ENCODE data around the gene TRMT61B. TPM values are rescaled to one million over a fixed set of nuclear protein-coding genes. Genes with fewer than 3 reads are reported as not detected.

Gene TRMT61B
- total and polyA plus RNA-seq, 9 of the 15 experiments (the other 6 are each of a cell fraction or from before 2014, with no cell fraction given), result 13.2 to 28.3 (median 19.5) TPM

DNA sequence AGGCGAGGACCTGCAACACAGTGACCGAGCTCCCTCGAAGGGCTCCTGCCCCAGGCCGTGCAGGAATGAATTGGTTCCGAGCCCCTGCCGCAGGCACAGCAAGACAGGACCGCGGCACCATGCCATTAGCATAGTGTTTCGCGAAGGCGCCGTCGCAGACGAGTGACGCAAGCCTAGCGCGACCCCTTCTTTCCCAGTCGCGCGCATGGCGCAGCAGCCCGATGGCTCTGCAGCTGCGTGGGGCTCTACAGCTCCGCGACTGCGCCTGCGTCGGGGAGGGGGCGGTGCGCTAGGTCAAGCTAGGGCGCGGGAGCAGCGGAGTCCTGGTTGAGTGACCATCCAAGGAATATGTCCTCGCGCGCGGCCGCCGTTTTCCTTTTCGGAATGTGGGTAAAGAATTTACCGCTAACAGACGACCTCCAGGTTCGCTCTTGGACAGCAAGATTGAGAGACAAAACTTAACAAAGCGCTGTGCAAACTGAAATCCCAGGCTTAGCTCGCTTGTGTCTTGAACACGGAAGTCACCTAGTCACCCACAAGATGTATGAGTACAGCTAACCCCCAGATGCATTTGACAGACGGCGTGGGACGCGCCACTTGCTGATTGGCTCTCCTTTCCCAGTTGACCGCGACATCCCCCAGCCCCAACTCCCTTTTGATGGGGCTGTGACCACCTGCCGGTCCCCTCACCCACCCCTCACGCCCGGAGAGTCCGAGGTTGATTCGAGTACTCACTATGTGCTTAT, at the start of gene TRMT61B (continued):
- TF ChIP-seq MTA1 (IDR thresholded peaks at IDR 0.05; ENCODE audit: borderline replicate concordance) (peak; percentile 100), NBN (IDR thresholded peaks at IDR 0.05; ENCODE audit: low read depth) (peak; percentile 80; the same call in 1 of the 2 replicates), PHF20 (IDR thresholded peaks at IDR 0.05; ENCODE audit: partially characterized antibody) (peak; percentile 99), C11orf30 (IDR thresholded peaks at IDR 0.05; ENCODE audit: low read depth) (peak; percentile 100), ZNF699 (CRISPR knock-in tag; IDR thresholded peaks at IDR 0.05; ENCODE audit: insufficient replicate concordance) (no peak), SP2 (IDR thresholded peaks at IDR 0.05; ENCODE audit: extremely low read depth, low read depth, low read length, poor library complexity, severe bottlenecking) (no peak), STAG1 (CRISPR knock-in tag; IDR thresholded peaks at IDR 0.05; ENCODE audit: borderline replicate concordance) (no peak), ZNF239 (CRISPR knock-in tag; IDR thresholded peaks at IDR 0.05) (no peak), PML (IDR thresholded peaks at IDR 0.05; ENCODE audit: low read length) (peak; percentile 71; the same call in 1 of the 2 replicates), GTF2A2 (tag; IDR thresholded peaks at IDR 0.05) (no peak), HMG20A (CRISPR knock-in tag; conservative IDR thresholded peaks at IDR 0.05) (no peak), NR2C1 (IDR thresholded peaks at IDR 0.05) (peak; percentile 56), NR2C1 (tag; IDR thresholded peaks at IDR 0.05) (peak; percentile 74), NFE2L1 (tag; IDR thresholded peaks at IDR 0.05; ENCODE audit: borderline replicate concordance, low read depth) (no peak), GATAD2A (IDR thresholded peaks at IDR 0.05) (0 out of 2 replicates have a peak, but pooled peaks have one; percentile 38), TSC22D4 (tag; IDR thresholded peaks at IDR 0.05) (no peak), SIX5 (IDR thresholded peaks at IDR 0.05; ENCODE audit: borderline replicate concordance in 1 of 2, insufficient read depth in 1 of 2, low read depth in 1 of 2, low read length in 2 of 2) (peak; percentile 46 to 68; a peak in 3 of 4 replicates), ATF7 (IDR thresholded peaks at IDR 0.05) (peak; percentile 85), KDM2B (CRISPR knock-in tag; IDR thresholded peaks at IDR 0.05) (peak; percentile 75; the same call in 1 of the 2 replicates)
- TF ChIP-seq, protein P1, sequence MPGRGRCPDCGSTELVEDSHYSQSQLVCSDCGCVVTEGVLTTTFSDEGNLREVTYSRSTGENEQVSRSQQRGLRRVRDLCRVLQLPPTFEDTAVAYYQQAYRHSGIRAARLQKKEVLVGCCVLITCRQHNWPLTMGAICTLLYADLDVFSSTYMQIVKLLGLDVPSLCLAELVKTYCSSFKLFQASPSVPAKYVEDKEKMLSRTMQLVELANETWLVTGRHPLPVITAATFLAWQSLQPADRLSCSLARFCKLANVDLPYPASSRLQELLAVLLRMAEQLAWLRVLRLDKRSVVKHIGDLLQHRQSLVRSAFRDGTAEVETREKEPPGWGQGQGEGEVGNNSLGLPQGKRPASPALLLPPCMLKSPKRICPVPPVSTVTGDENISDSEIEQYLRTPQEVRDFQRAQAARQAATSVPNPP (IDR thresholded peaks at IDR 0.05; ENCODE audit: borderline replicate concordance, insufficient read depth, insufficient read length), result no peak
- TF ChIP-seq, protein P2, sequence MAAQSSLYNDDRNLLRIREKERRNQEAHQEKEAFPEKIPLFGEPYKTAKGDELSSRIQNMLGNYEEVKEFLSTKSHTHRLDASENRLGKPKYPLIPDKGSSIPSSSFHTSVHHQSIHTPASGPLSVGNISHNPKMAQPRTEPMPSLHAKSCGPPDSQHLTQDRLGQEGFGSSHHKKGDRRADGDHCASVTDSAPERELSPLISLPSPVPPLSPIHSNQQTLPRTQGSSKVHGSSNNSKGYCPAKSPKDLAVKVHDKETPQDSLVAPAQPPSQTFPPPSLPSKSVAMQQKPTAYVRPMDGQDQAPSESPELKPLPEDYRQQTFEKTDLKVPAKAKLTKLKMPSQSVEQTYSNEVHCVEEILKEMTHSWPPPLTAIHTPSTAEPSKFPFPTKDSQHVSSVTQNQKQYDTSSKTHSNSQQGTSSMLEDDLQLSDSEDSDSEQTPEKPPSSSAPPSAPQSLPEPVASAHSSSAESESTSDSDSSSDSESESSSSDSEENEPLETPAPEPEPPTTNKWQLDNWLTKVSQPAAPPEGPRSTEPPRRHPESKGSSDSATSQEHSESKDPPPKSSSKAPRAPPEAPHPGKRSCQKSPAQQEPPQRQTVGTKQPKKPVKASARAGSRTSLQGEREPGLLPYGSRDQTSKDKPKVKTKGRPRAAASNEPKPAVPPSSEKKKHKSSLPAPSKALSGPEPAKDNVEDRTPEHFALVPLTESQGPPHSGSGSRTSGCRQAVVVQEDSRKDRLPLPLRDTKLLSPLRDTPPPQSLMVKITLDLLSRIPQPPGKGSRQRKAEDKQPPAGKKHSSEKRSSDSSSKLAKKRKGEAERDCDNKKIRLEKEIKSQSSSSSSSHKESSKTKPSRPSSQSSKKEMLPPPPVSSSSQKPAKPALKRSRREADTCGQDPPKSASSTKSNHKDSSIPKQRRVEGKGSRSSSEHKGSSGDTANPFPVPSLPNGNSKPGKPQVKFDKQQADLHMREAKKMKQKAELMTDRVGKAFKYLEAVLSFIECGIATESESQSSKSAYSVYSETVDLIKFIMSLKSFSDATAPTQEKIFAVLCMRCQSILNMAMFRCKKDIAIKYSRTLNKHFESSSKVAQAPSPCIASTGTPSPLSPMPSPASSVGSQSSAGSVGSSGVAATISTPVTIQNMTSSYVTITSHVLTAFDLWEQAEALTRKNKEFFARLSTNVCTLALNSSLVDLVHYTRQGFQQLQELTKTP (IDR thresholded peaks at IDR 0.05; ENCODE audit: low read depth in 1 of 2, partially characterized antibody in 2 of 2), result peak in 1 of 2 experiments; percentile 81
- TF ChIP-seq, protein P3, sequence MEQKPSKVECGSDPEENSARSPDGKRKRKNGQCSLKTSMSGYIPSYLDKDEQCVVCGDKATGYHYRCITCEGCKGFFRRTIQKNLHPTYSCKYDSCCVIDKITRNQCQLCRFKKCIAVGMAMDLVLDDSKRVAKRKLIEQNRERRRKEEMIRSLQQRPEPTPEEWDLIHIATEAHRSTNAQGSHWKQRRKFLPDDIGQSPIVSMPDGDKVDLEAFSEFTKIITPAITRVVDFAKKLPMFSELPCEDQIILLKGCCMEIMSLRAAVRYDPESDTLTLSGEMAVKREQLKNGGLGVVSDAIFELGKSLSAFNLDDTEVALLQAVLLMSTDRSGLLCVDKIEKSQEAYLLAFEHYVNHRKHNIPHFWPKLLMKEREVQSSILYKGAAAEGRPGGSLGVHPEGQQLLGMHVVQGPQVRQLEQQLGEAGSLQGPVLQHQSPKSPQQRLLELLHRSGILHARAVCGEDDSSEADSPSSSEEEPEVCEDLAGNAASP (IDR thresholded peaks at IDR 0.05), result peak; percentile 55; the same call in 1 of the 2 replicates
